ENCODE measurements around the gene FMOD. TPM values are rescaled to one million over a fixed set of nuclear protein-coding genes. Genes with fewer than 3 reads are reported as not detected.
"Not testable (repeated sequence)": the region's sequence is repeated elsewhere in the genome, so short reads cannot be mapped to it uniquely, and the experiment has no call there.

FMOD gene
- total RNA-seq, 1 experiment from 2014 or later, result not detected

- H3K27me3 ChIP-seq (ENCODE audit: insufficient read depth, low read depth), result peaks cover 12% of the 10 kb centered on the region
- no peaks in the 10 kb centered on the region; the same call in 1 of the 2 replicates for H3K4me1 ChIP-seq (replicated peaks; ENCODE audit: insufficient read depth)
- BruUV-seq (replicated peaks), result no TSS peak
- H3K9me2 ChIP-seq (ENCODE audit: insufficient read depth), result no peaks in the 10 kb centered on the region
- intact Hi-C loops (cut with micrococcal nuclease; ENCODE audit: unreplicated experiment), result no loop called here
- no peak overlapping the region for H2AFZ ChIP-seq
- no peak for DNase-seq
- H3K79me2 ChIP-seq (ENCODE audit: low read depth), result no peaks in the 10 kb centered on the region
- 0 out of 2 replicates have a peak, but pooled peaks cover 3% of the 10 kb centered on the region for H3F3A ChIP-seq (ENCODE audit: insufficient read depth, low read depth)
- CTCF ChIA-PET, result interaction anchor here (0.7 kb wide), 1 partner anchor 276 kb away, joined by 14 read pairs; the partner anchor contains the start of gene PPFIA4
- H4K20me1 ChIP-seq (ENCODE audit: insufficient read depth), result no peaks in the 10 kb centered on the region
- no peak overlapping the region for H3K4me2 ChIP-seq
- POLR2A ChIA-PET (ENCODE audit: unreplicated experiment), result no interaction called here
- no peaks in the 10 kb centered on the region for H3K36me3 ChIP-seq (ENCODE audit: low read depth)
- no peak overlapping the region for H3K4me3 ChIP-seq
- TF ChIP-seq CTCF (conservative IDR thresholded peaks at IDR 0.05), result no peak
- no peak for TF ChIP-seq EZH2 (IDR thresholded peaks at IDR 0.05; ENCODE audit: low read depth)
- no peaks in the 10 kb centered on the region for H3K9me3 ChIP-seq (ENCODE audit: insufficient read depth, low read depth)
- H3K27ac ChIP-seq, result no peak overlapping the region
Measured at GRCh38 chr1:203302456-203302855, 48.5 kb downstream of the FMOD start.

DNA sequence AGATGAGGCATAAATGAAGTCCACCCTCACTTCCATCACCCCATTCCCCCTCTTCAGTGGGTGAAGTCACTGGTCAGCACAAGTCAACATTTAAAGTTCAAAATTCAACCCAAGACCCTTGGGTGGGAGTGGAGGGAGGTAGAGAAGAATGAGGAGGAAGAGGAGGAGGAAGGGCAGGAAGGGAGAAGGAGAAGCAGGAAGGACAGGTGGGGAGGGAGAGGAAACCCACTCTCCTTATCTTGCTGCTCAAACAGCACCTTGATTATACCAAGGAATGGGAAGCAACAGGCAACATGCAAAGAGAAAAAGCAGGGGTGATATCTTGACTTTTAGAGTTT lies 49.6 kb downstream of the FMOD start:
- BruUV-seq (replicated peaks), result no TSS peak
- Histone ChIP-seq H3K36me3 (ENCODE audit: low read depth) (no peaks in the 10 kb centered on the region), H3K79me2 (ENCODE audit: low read depth) (no peaks in the 10 kb centered on the region), H3F3A (ENCODE audit: insufficient read depth, low read depth) (0 out of 2 replicates have a peak, but pooled peaks cover 2% of the 10 kb centered on the region), H3K4me2 (no peak overlapping the region), H4K20me1 (ENCODE audit: insufficient read depth) (no peaks in the 10 kb centered on the region), H3K9me3 (ENCODE audit: insufficient read depth, low read depth) (no peaks in the 10 kb centered on the region), H3K4me3 (no peak overlapping the region), H3K9me2 (ENCODE audit: insufficient read depth) (no peaks in the 10 kb centered on the region), H2AFZ (no peak overlapping the region), H3K27me3 (ENCODE audit: insufficient read depth, low read depth) (peaks cover 12% of the 10 kb centered on the region), H3K27ac (no peak overlapping the region), H3K4me1 (replicated peaks; ENCODE audit: insufficient read depth) (no peaks in the 10 kb centered on the region; the same call in 1 of the 2 replicates)
- ChIA-PET POLR2A (ENCODE audit: unreplicated experiment) (interaction anchor here (0.6 kb wide), 1 partner anchor 21 kb away, joined by 5 read pairs; no protein-coding TSS in a partner anchor), CTCF (interaction anchor here (0.7 kb wide), 1 partner anchor 34 kb away, joined by 3 read pairs; no protein-coding TSS in a partner anchor)
- intact Hi-C loops (cut with micrococcal nuclease; ENCODE audit: unreplicated experiment), result no loop called here
- no peak for DNase-seq
- no peak for TF ChIP-seq CTCF (conservative IDR thresholded peaks at IDR 0.05)
- no peak for TF ChIP-seq EZH2 (IDR thresholded peaks at IDR 0.05; ENCODE audit: low read depth)

GRCh38 chr1:203300441-203301330 lies 50.2 kb downstream of the FMOD start:
- no peak overlapping the region for H3K4me2 ChIP-seq
- H3K79me2 ChIP-seq (ENCODE audit: low read depth), result no peaks in the 10 kb centered on the region
- CTCF ChIA-PET, result no interaction called here
- no TSS peak for BruUV-seq (replicated peaks)
- H4K20me1 ChIP-seq (ENCODE audit: insufficient read depth), result no peaks in the 10 kb centered on the region
- peaks cover 12% of the 10 kb centered on the region for H3K27me3 ChIP-seq (ENCODE audit: insufficient read depth, low read depth)
- DNase-seq, result no peak
- no peaks in the 10 kb centered on the region for H3K9me3 ChIP-seq (ENCODE audit: insufficient read depth, low read depth)
- TF ChIP-seq EZH2 (IDR thresholded peaks at IDR 0.05; ENCODE audit: low read depth), result no peak
- no peak for TF ChIP-seq CTCF (conservative IDR thresholded peaks at IDR 0.05)
- H3K4me3 ChIP-seq, result no peak overlapping the region
- POLR2A ChIA-PET (ENCODE audit: unreplicated experiment), result interaction anchor here (0.6 kb wide), 1 partner anchor 20 kb away, joined by 5 read pairs; no protein-coding TSS in a partner anchor
- H3K9me2 ChIP-seq (ENCODE audit: insufficient read depth), result no peaks in the 10 kb centered on the region
- no peaks in the 10 kb centered on the region for H3F3A ChIP-seq (ENCODE audit: insufficient read depth, low read depth)
- intact Hi-C loops (cut with micrococcal nuclease; ENCODE audit: unreplicated experiment), result no loop called here
- H3K27ac ChIP-seq, result no peak overlapping the region
- H3K4me1 ChIP-seq (replicated peaks; ENCODE audit: insufficient read depth), result no peaks in the 10 kb centered on the region; the same call in 1 of the 2 replicates
- H3K36me3 ChIP-seq (ENCODE audit: low read depth), result no peaks in the 10 kb centered on the region
- no peak overlapping the region for H2AFZ ChIP-seq

DNA sequence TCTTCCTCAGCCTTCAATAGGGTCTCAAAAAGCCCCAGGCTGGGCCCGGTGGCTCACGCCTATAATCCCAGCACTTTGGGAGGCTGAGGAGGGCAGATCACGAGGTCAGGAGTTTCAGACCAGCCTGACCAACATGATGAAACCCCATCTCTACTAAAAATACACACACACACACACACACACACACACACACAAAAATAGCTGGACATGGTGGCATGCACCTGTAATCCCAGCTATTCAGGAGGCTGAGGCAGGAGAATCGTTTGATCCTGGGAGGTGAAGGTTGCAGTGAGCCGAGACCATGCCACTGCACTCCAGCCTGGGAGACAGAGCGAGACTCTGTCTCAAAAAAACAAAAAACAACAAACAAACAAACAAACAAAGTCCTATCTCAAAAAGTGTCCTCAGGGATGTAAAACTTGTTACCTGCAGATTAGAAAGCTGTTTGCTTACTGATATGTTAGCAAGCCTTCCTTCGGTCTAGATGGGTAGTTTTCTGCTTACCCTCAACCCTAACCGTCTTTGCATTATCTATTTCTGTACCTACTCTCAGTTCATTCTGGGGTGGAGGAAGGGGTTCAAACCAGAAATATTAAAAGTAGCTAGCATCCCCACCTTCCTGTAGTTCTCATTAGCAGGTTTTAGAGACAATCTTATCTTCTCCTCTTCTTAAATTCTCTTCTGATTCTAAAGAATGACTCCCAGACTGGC lies 51.0 kb downstream of the FMOD start:
- H3K9me3 ChIP-seq (ENCODE audit: insufficient read depth, low read depth); CTCF ChIA-PET; H3K4me1 ChIP-seq (replicated peaks; ENCODE audit: insufficient read depth); DNase-seq; H3K4me2 ChIP-seq; H4K20me1 ChIP-seq (ENCODE audit: insufficient read depth); H3F3A ChIP-seq (ENCODE audit: insufficient read depth, low read depth); H3K9me2 ChIP-seq (ENCODE audit: insufficient read depth); POLR2A ChIA-PET (ENCODE audit: unreplicated experiment); BruUV-seq (replicated peaks); H3K4me3 ChIP-seq; H3K79me2 ChIP-seq (ENCODE audit: low read depth); intact Hi-C loops (cut with micrococcal nuclease; ENCODE audit: unreplicated experiment); H3K27ac ChIP-seq; H2AFZ ChIP-seq; H3K36me3 ChIP-seq (ENCODE audit: low read depth): not testable (repeated sequence)
- H3K27me3 ChIP-seq (ENCODE audit: insufficient read depth, low read depth), result peaks cover 12% of the 10 kb centered on the region

Data from PC-9 (cell line).